Natural killer cell (primary cell): Measurements from ENCODE around the gene RAB31. TPM values are rescaled to one million over a fixed set of nuclear protein-coding genes. Genes with fewer than 3 reads are reported as not detected.

Experiments used
- ATAC-seq, 3 donors: fragments of 150-1000 bp in 2 of 3; fragments of 200-7000 bp in 1 of 3; cut with Tn5 transposase; 1 replicate in 1 of 3; 2 replicates in 2 of 3; pipeline ENCODE4 v1.10.0; 2021; ENCODE audit warnings: mild to moderate bottlenecking in 2 of 3, moderate library complexity in 2 of 3
- DNase-seq, 2 donors: peaks; one replicate each; pipeline versions ENCODE4 v3.0.0 to v3.0.0-alpha.2; 2013 to 2021; ENCODE audit warnings: mixed read lengths in 1 of 2
- H3K27ac ChIP-seq: one replicate; pipeline ENCODE4 v1.5.1; 2013; ENCODE audit warnings: mild to moderate bottlenecking, low read length
- H3K27me3 ChIP-seq: one replicate; pipeline ENCODE4 v1.6.1; 2013; ENCODE audit warnings: low read length; ENCODE audit not compliant: control insufficient read depth, insufficient read depth
- H3K36me3 ChIP-seq: one replicate; pipeline ENCODE4 v1.6.1; 2013; ENCODE audit warnings: low read length; ENCODE audit not compliant: control insufficient read depth, insufficient read depth
- H3K4me1 ChIP-seq: one replicate; pipeline ENCODE4 v1.6.1; 2013; ENCODE audit warnings: low read length; ENCODE audit not compliant: control insufficient read depth, insufficient read depth
- H3K4me3 ChIP-seq: one replicate; pipeline ENCODE4 v1.5.1; 2013; ENCODE audit warnings: low read length
- H3K9me3 ChIP-seq: one replicate; pipeline ENCODE4 v1.6.1; 2013; ENCODE audit warnings: low read length; ENCODE audit not compliant: control insufficient read depth, insufficient read depth
- H3K27ac Mint-ChIP-seq, 2 donors: one replicate each; pipeline ENCODE4 v1.8.0; 2022; ENCODE audit warnings: mild to moderate bottlenecking in 2 of 2, mixed read lengths in 2 of 2, moderate library complexity in 1 of 2
- H3K27me3 Mint-ChIP-seq, 2 donors: one replicate each; pipeline ENCODE4 v1.8.0; 2022; ENCODE audit warnings: low read depth in 2 of 2, mixed read lengths in 2 of 2
- H3K36me3 Mint-ChIP-seq: one replicate; pipeline ENCODE4 v1.8.0; 2022; ENCODE audit warnings: mixed read lengths
- H3K4me1 Mint-ChIP-seq, 2 donors: one replicate each; pipeline ENCODE4 v1.8.0; 2022; ENCODE audit warnings: mixed read lengths in 2 of 2
- H3K4me3 Mint-ChIP-seq: one replicate; pipeline ENCODE4 v1.8.0; 2022; ENCODE audit warnings: mild to moderate bottlenecking, moderate library complexity, mixed read lengths
- H3K9me3 Mint-ChIP-seq, 2 donors: one replicate each; pipeline ENCODE4 v1.8.0; 2022; ENCODE audit warnings: mixed read lengths in 2 of 2
- CTCF ChIP-seq: fragments of 200-600 bp; IDR thresholded peaks from one replicate; pipeline ENCODE4 v1.8.0; 2022; ENCODE audit warnings: antibody characterized with exemption
- whole genome bisulfite sequencing: methylation state at CpG from one replicate; pipeline ENCODE4 v1.1.7; 2013; ENCODE audit warnings: missing lambda C conversion rate; ENCODE audit not compliant: insufficient coverage; 5-methylcytosine and 5-hydroxymethylcytosine counted together
- intact Hi-C: fragments of 100-400 bp; cut with micrococcal nuclease; formaldehyde crosslinking; loops from one replicate; pipeline ENCODE4 v1.14.2; 2022
- total RNA-seq, 4 donors: library from RNA; stranded (reverse); fragments of 120-200 nt in 1 of 4; gene quantifications; one replicate each; pipeline versions ENCODE4 v1.2.3 to v1.2.4, GENCODE V29; 2013 to 2022

RAB31 gene
- total RNA-seq, 3 donors from 2014 or later (not counting 1 experiment from before 2014, with no cell fraction given) = 5.3 to 26.1 (median 9.9) TPM

DNA sequence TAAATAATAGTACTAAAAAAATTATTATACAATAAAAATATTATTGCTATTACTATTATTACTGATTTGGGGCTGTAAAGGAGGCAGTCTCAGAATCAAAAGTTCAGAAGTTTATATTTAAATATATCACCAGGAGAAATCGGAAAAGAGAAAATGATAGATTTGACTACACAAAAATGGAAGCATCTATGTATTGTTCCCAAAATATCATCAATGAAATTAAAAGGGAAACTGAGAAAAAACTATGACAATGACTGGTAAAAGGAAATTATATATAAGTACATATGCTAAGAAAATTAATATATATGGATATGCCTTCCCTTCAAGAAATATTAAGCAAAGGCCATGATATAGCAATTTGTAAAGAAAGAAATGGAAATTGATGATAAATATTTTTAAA, 170.0 kb downstream of the RAB31 start:
- DNase-seq (no peak), ATAC-seq (no peak)
- H3K4me3 Mint-ChIP-seq = no peak overlapping the region
- intact Hi-C loops = no loop called here
- H3K27me3 ChIP-seq = no peaks in the 10 kb centered on the region
- WGBS = no CpG with 5 or more reads among the region's 1 CpG
- no peak overlapping the region for H3K27ac ChIP-seq
- TF ChIP-seq CTCF = no peak
- no peaks in the 10 kb centered on the region for H3K9me3 ChIP-seq
- H3K4me3 ChIP-seq = no peak overlapping the region
- no peaks in the 10 kb centered on the region for H3K4me1 Mint-ChIP-seq
- peaks cover 4 to 25% of the 10 kb centered on the region in 2 donors for H3K27me3 Mint-ChIP-seq
- no peaks in the 10 kb centered on the region for H3K36me3 Mint-ChIP-seq
- H3K4me1 ChIP-seq = no peaks in the 10 kb centered on the region
- no peaks in the 10 kb centered on the region for H3K36me3 ChIP-seq
- no peak overlapping the region for H3K27ac Mint-ChIP-seq
- H3K9me3 Mint-ChIP-seq = no peaks in the 10 kb centered on the region

DNA sequence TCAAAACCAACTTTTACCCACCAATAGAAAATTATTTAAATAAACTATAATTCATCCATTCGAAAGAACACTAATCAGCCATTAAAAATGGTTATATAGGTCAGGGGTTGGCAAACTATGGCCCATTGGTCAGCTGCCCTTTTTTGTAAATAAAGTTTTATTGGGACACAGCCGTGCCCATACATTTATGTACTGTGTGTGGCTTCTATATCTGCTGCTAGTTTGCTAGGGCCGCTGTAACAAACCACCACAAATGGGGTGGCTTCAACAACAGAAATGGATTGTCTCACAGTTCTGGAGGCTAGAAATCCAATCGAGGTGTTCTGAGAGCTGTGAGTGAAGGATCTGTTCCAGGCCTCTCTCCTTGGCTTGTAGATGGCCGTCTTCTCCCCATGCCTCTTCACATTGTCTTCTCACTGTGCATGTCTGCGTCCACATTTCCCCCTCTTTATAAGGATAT, 170.7 kb downstream of the RAB31 start:
- peaks cover 4 to 25% of the 10 kb centered on the region in 2 donors for H3K27me3 Mint-ChIP-seq
- WGBS = 94% methylated on average over 6 of the region's 6 CpGs
- no peaks in the 10 kb centered on the region for H3K36me3 Mint-ChIP-seq
- intact Hi-C loops = no loop called here
- DNase-seq (no peak), ATAC-seq (no peak)
- H3K27ac Mint-ChIP-seq = no peak overlapping the region
- no peak overlapping the region for H3K4me3 ChIP-seq
- no peaks in the 10 kb centered on the region for H3K4me1 ChIP-seq
- no peak overlapping the region for H3K4me3 Mint-ChIP-seq
- no peak overlapping the region for H3K27ac ChIP-seq
- H3K9me3 ChIP-seq = no peaks in the 10 kb centered on the region
- no peaks in the 10 kb centered on the region for H3K27me3 ChIP-seq
- no peaks in the 10 kb centered on the region for H3K9me3 Mint-ChIP-seq
- no peaks in the 10 kb centered on the region for H3K4me1 Mint-ChIP-seq
- no peaks in the 10 kb centered on the region for H3K36me3 ChIP-seq
- no peak for TF ChIP-seq CTCF

- no peaks in the 10 kb centered on the region for H3K36me3 Mint-ChIP-seq
- no peaks in the 10 kb centered on the region for H3K9me3 ChIP-seq
- intact Hi-C loops = no loop called here
- H3K27ac ChIP-seq = no peak overlapping the region
- H3K27me3 ChIP-seq = no peaks in the 10 kb centered on the region
- ATAC-seq = no peak
- no peak overlapping the region for H3K27ac Mint-ChIP-seq
- H3K36me3 ChIP-seq = no peaks in the 10 kb centered on the region
- 92% methylated on average over 5 of the region's 6 CpGs for WGBS
- no peak for TF ChIP-seq CTCF
- no peaks in the 10 kb centered on the region for H3K9me3 Mint-ChIP-seq
- no peak for DNase-seq
- H3K4me1 Mint-ChIP-seq = no peaks in the 10 kb centered on the region
- H3K4me3 ChIP-seq = no peak overlapping the region
- no peaks in the 10 kb centered on the region for H3K27me3 Mint-ChIP-seq
- no peaks in the 10 kb centered on the region for H3K4me1 ChIP-seq
- H3K4me3 Mint-ChIP-seq = no peak overlapping the region
Measured at GRCh38 chr18:9884090-9884489, 176.0 kb downstream of the RAB31 start.

- Histone ChIP-seq H3K4me1 (no peaks in the 10 kb centered on the region), H3K9me3 (no peaks in the 10 kb centered on the region), H3K27me3 (no peaks in the 10 kb centered on the region), H3K27ac (no peak overlapping the region), H3K36me3 (no peaks in the 10 kb centered on the region), H3K4me3 (no peak overlapping the region)
- Mint-ChIP-seq H3K36me3 (no peaks in the 10 kb centered on the region), H3K4me3 (no peak overlapping the region), H3K27ac (no peak overlapping the region), H3K4me1 (no peaks in the 10 kb centered on the region), H3K27me3 (no peaks in the 10 kb centered on the region), H3K9me3 (no peaks in the 10 kb centered on the region)
- WGBS = 90% methylated on average over 10 of the region's 12 CpGs
- no peak for DNase-seq
- TF ChIP-seq CTCF = no peak
- intact Hi-C loops = no loop called here
- ATAC-seq = no peak
Measured at GRCh38 chr18:9884532-9885140, 176.5 kb downstream of the RAB31 start.
